HCT116 (cell line): ENCODE results near the gene HOXC12. TPM values are rescaled to one million over a fixed set of nuclear protein-coding genes. Genes with fewer than 3 reads are reported as not detected.

ENCODE experiments used
- ATAC-seq: fragments of 200-7000 bp; cut with Tn5 transposase; 2 replicates; pipeline ENCODE4 v1.9.1; 2020; ENCODE audit warnings: mild to moderate bottlenecking, moderate library complexity
- BruUV-seq: library from RNA; stranded (reverse); fragments of 400-500 nt; replicated peaks from 2 replicates; lab custom pipeline; 2021; lab: Mats Ljungman, UMichigan
- CTCF ChIA-PET: fragments of 300-600 bp; sonication (Branson Sonifier 250); formaldehyde crosslinking; loops from one replicate; lab custom pipeline; 2021; ENCODE audit warnings: antibody characterized with exemption; lab: Charles Lee
- POLR2A ChIA-PET: fragments of 300-600, 350-600 bp; sonication (Branson Sonifier 250); formaldehyde crosslinking; loops from one replicate; lab custom pipeline; 2021; ENCODE audit warnings: antibody characterized with exemption; lab: Charles Lee
- RAD21 ChIA-PET, 2 experiments: fragments of 300-600 bp; sonication (Branson Sonifier 250); formaldehyde crosslinking; loops; one replicate each; lab custom pipeline; 2023; ENCODE audit warnings: low total read pairs in 2 of 2; ENCODE audit not compliant: uncharacterized antibody in 2 of 2, unreplicated experiment in 2 of 2, low non-redundant PET in 1 of 2; lab: Charles Lee
- DNase-seq: peaks from one replicate; pipeline ENCODE4 v3.0.0-alpha.2; 2010; ENCODE audit warnings: low read depth, low spot score
- H2AFZ ChIP-seq: fragments of 200-600 bp; shearing (Covaris generic), sonication (generic); 2 replicates; pipeline ENCODE4 v1.6.1; 2017; ENCODE audit warnings: low read depth, mixed run types, mixed read lengths, antibody characterized with exemption, low read length; ENCODE audit not compliant: poor library complexity, severe bottlenecking
- H3K27ac ChIP-seq: 2 replicates; pipeline ENCODE4 v1.5.1; 2012; ENCODE audit warnings: low read depth, low read length
- H3K27me3 ChIP-seq: fragments of 200-600 bp; sonication (generic); 2 replicates; pipeline ENCODE4 v1.6.1; 2016; ENCODE audit warnings: mixed run types, low read length, mixed read lengths; ENCODE audit not compliant: insufficient read depth
- H3K36me3 ChIP-seq, 2 experiments: fragments of 200-500 bp in 1 of 2; fragments of 200-600 bp in 1 of 2; sonication (Bioruptor generic) in 1 of 2; sonication (generic) in 1 of 2; 2 replicates each; pipeline versions ENCODE4 v1.5.1 to v1.6.1; 2014 to 2016; ENCODE audit warnings: low read length in 2 of 2, inconsistent platforms in 1 of 2, mixed read lengths in 1 of 2, mixed run types in 1 of 2; ENCODE audit not compliant: insufficient read depth in 2 of 2, control insufficient read depth in 1 of 2
- H3K4me1 ChIP-seq, 2 experiments: fragments of 200-600 bp in 1 of 2; sonication (generic) in 1 of 2; 2 replicates each; pipeline versions ENCODE4 v1.5.1 to v1.6.1; 2012 to 2017; ENCODE audit warnings: low read length in 2 of 2, inconsistent platforms in 1 of 2, mild to moderate bottlenecking in 1 of 2, mixed read lengths in 1 of 2, mixed run types in 1 of 2, moderate library complexity in 1 of 2; ENCODE audit not compliant: insufficient read depth in 2 of 2, control insufficient read depth in 1 of 2
- H3K4me2 ChIP-seq: fragments of 200-600 bp; sonication (generic); 2 replicates; pipeline ENCODE4 v1.6.1; 2017; ENCODE audit warnings: mixed run types, low read length, mixed read lengths
- H3K4me3 ChIP-seq, 2 experiments: fragments of 200-600 bp in 1 of 2; sonication (generic) in 1 of 2; replicated peaks in 1 of 2; 2 replicates each; pipeline ENCODE4 v1.5.1; 2011 to 2016; ENCODE audit warnings: low read length in 2 of 2, control low read depth in 1 of 2, low read depth in 1 of 2, mild to moderate bottlenecking in 1 of 2, mixed read lengths in 1 of 2, mixed run types in 1 of 2
- H3K79me2 ChIP-seq: fragments of 200-600 bp; sonication (generic); 2 replicates; pipeline ENCODE4 v1.6.1; 2017; ENCODE audit warnings: mild to moderate bottlenecking, mixed run types, low read length, moderate library complexity, mixed read lengths; ENCODE audit not compliant: insufficient read depth
- H3K9ac ChIP-seq: fragments of 200-600 bp; sonication (generic); 2 replicates; pipeline ENCODE4 v1.6.1; 2016; ENCODE audit warnings: low read length, mixed read lengths
- H3K9me2 ChIP-seq: fragments of 200-600 bp; sonication (generic), shearing (Covaris generic); 2 replicates; pipeline ENCODE4 v1.6.1; 2017; ENCODE audit warnings: mixed run types, mild to moderate bottlenecking, moderate library complexity; ENCODE audit not compliant: insufficient read depth
- H3K9me3 ChIP-seq, 2 experiments: fragments of 200-500 bp in 1 of 2; fragments of 200-600 bp in 1 of 2; sonication (Bioruptor generic) in 1 of 2; sonication (generic) in 1 of 2; 2 replicates each; pipeline ENCODE4 v1.6.1; 2014 to 2017; ENCODE audit warnings: low read length in 2 of 2, mixed read lengths in 2 of 2, inconsistent platforms in 1 of 2, low read depth in 1 of 2, mild to moderate bottlenecking in 1 of 2, mixed run types in 1 of 2, moderate library complexity in 1 of 2; ENCODE audit not compliant: control insufficient read depth in 1 of 2, insufficient read depth in 1 of 2
- H4K20me1 ChIP-seq: fragments of 200-600 bp; sonication (generic), shearing (Covaris generic); 2 replicates; pipeline ENCODE4 v1.6.1; 2017; ENCODE audit warnings: mixed run types, mild to moderate bottlenecking, moderate library complexity; ENCODE audit not compliant: insufficient read depth
- CEBPB ChIP-seq: IDR thresholded peaks from 2 replicates; pipeline ENCODE4 v1.6.1; 2012; ENCODE audit warnings: low read depth
- EGR1 ChIP-seq: IDR thresholded peaks from 2 replicates; pipeline ENCODE4 v1.6.1; 2012; ENCODE audit warnings: low read depth
- ELF1 ChIP-seq: IDR thresholded peaks from 2 replicates; pipeline ENCODE4 v1.6.1; 2012; ENCODE audit warnings: low read depth, borderline replicate concordance
- EZH2 ChIP-seq: fragments of 200-600 bp; sonication (generic); IDR thresholded peaks from 2 replicates; pipeline ENCODE4 v1.6.1; 2017; ENCODE audit warnings: antibody characterized with exemption, mixed run types
- RAD21 ChIP-seq: IDR thresholded peaks from 2 replicates; pipeline ENCODE4 v1.6.1; 2012; ENCODE audit warnings: low read depth, mild to moderate bottlenecking
- SIN3A ChIP-seq: IDR thresholded peaks from 2 replicates; pipeline ENCODE4 v1.6.1; 2012; ENCODE audit warnings: low read depth
- SRF ChIP-seq: IDR thresholded peaks from 2 replicates; pipeline ENCODE4 v1.6.1; 2012; ENCODE audit warnings: low read depth
- YY1 ChIP-seq: IDR thresholded peaks from 2 replicates; pipeline ENCODE4 v1.6.1; 2011; ENCODE audit warnings: low read length, low read depth, moderate library complexity, mild to moderate bottlenecking; ENCODE audit not compliant: insufficient replicate concordance; ENCODE audit errors: extremely low read depth
- intact Hi-C: fragments of 100-400 bp; cut with micrococcal nuclease; formaldehyde crosslinking; loops from 2 replicates; pipeline ENCODE4 v1.10.0; 2022
- total RNA-seq: library from RNA; stranded (reverse); gene quantifications from one replicate; pipeline ENCODE4 v1.2.1, GENCODE V29; 2021; ENCODE audit not compliant: unreplicated experiment

Gene HOXC12
- total RNA-seq, 1 experiment from 2014 or later: not detected

- no TSS peak for BruUV-seq
- no peaks in the 10 kb centered on the region for H3K79me2 ChIP-seq
- H3K27me3 ChIP-seq: peaks cover 4% of the 10 kb centered on the region; the same call in 1 of the 2 replicates
- no peak for DNase-seq
- CTCF ChIA-PET: interaction anchor here (1.1 to 1.4 kb wide), 3 partner anchors 9 to 232 kb away, joined by 3 to 7 read pairs (median 4); partner anchors contain the start of gene HOXC10
- no peak overlapping the region for H3K4me2 ChIP-seq
- intact Hi-C loops: no loop called here
- no peak for ATAC-seq
- no peak for TF ChIP-seq SRF
- no peak for TF ChIP-seq CEBPB
- TF ChIP-seq SIN3A: no peak
- no peak for TF ChIP-seq EGR1
- no peak for TF ChIP-seq EZH2
- no peak overlapping the region for H3K27ac ChIP-seq
- H3K4me1 ChIP-seq: peaks cover 0 to 14% of the 10 kb centered on the region in 2 experiments; a peak in 2 of 4 replicates
- RAD21 ChIA-PET: no interaction called here
- H2AFZ ChIP-seq: no peak overlapping the region
- H4K20me1 ChIP-seq: no peaks in the 10 kb centered on the region
- POLR2A ChIA-PET: no interaction called here
- H3K36me3 ChIP-seq: no peaks in the 10 kb centered on the region
- H3K9me3 ChIP-seq: no peaks in the 10 kb centered on the region
- no peaks in the 10 kb centered on the region for H3K9me2 ChIP-seq
- no peak overlapping the region for H3K9ac ChIP-seq
- no peak overlapping the region for H3K4me3 ChIP-seq
Observed at GRCh38 chr12:53975479-53976152, 20.9 kb downstream of the HOXC12 start.

GRCh38 chr12:53976172-53976822 lies 21.6 kb downstream of the HOXC12 start:
- DNase-seq: no peak
- H3K4me1 ChIP-seq: peaks cover 0 to 14% of the 10 kb centered on the region in 2 experiments; a peak in 2 of 4 replicates
- intact Hi-C loops: no loop called here

More at GRCh38 chr12:53976172-53976822, 21.6 kb downstream of the HOXC12 start:
- ChIA-PET RAD21 (no interaction called here), POLR2A (no interaction called here), CTCF (interaction anchor here (1.1 to 1.4 kb wide), 3 partner anchors 9 to 231 kb away, joined by 3 to 7 read pairs (median 4); partner anchors contain the start of gene HOXC10)
- H3K79me2 ChIP-seq: no peaks in the 10 kb centered on the region
- H3K27me3 ChIP-seq: peaks cover under 1% of the 10 kb centered on the region; the same call in 1 of the 2 replicates
- no peaks in the 10 kb centered on the region for H3K9me3 ChIP-seq
- no TSS peak for BruUV-seq
- H4K20me1 ChIP-seq: no peaks in the 10 kb centered on the region
- no peaks in the 10 kb centered on the region for H3K36me3 ChIP-seq
- H2AFZ ChIP-seq: no peak overlapping the region
- no peaks in the 10 kb centered on the region for H3K9me2 ChIP-seq
- H3K4me2 ChIP-seq: no peak overlapping the region
- no peak overlapping the region for H3K9ac ChIP-seq
- no peak overlapping the region for H3K4me3 ChIP-seq
- no peak for ATAC-seq
- no peak overlapping the region for H3K27ac ChIP-seq
- TF ChIP-seq SRF (no peak), RAD21 (no peak), ELF1 (no peak), YY1 (no peak)
